Femur (tissue), 1 donor: ENCODE data around the gene MAD1L1.
A peak's percentile ranks its signal among the peaks of the same experiment; 100 is the strongest.

ENCODE experiments used
- DNase-seq: peaks from one replicate; pipeline ENCODE4 v3.0.0-alpha.2; 2017

The MAD1L1 gene

DNA sequence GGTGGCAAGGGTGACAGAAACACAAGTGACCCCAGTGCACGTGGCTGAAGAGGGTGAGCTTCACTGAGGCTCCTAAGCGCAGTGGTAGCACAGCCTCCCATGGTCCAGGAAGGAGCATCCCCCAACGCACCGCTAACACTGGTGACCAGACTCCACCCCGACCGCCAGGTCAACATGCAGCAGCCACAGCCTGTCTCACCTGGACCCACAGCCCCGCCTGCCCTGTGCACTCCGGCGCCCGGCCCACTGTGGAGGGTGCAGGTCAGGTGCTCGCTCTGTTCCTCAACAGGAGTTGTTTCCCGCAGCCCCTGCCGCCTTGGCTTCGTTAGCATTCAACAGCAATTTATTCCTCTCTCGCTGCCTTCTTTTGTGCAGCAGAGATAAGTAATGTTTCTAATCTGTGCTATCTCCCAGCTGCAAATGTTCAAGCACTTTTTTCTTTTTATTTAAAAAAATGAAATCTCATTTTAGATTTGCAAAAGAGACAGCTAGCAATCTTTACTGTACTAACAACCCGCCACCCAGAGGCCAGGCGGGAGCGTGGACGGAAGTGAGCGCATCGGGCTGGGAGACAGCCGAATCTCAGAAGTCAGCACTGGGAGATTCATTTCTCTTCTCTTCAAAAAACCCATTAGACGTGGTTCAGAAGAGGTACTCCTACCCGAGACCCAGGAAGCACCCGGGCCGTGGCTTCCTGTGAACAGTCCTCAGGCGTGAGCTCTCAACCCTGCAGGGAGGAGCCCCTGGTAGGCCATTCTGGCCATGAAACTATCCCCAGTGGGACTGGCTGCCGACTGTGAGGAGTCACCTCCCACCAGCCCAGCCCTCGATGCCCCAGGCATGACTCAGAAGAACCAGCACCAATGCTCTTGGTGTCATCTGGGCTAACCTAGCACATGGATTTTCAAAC lies 133.4 kb downstream of the MAD1L1 start:
- DNase-seq: no peak

DNA sequence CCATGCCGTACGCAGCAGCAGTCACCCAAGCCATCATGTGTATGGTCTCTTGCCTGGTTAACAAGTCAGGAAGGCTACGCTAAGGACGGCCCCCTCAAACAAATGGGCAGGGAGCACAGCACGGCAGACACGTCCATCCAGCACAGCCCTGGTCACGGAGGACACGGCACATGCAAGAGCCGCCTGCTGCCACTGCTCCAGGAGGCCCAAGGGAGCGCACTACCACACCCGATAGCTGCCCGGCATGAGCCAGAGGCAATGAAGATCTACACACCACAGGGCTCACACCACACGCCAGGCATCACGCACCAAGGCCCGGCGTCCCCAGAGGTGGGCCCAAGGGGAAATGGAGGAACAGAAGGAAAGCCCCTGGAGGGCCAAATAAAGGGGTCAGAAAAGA lies 134.2 kb downstream of the MAD1L1 start:
- no peak for DNase-seq

DNA sequence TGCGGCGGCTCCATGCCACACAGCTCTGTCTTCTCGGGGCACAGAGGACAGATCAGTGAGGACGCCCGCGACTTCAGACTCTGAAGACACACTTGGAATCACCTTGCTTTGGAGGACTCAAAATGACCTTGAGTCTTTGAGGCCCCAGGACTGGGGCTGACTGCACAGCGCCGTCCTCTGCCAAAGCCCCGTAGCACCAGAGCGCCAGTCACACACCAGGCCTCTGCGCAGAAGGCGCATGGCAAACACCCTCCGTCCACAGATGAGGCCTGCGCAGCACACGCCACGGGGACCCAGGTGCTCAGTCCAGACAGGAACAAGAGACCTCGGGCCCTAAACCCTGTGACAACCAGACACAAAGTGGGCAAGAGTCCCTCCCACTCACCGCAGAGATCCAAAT lies 134.7 kb downstream of the MAD1L1 start:
- DNase-seq: no peak

DNA sequence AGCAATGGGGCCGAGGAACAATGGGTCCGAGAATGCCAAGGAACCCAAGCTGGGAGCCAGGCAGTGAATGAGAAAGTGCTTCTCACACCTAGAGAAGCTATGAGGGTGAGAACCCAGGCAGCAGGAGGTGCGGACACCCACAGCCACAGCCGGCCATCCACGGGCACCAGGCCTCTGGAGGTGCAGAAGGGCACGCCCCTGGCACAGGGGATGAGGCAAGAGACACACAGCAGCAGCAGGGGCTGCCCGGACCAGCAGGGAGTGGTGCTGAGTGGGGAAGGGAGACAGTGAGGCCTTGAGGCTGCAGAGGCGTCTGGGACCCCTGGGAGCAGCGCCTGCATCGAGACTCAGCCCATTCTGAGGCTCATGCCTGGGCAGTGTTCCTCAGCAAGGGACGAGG lies 135.3 kb downstream of the MAD1L1 start:
- DNase-seq: no peak

DNA sequence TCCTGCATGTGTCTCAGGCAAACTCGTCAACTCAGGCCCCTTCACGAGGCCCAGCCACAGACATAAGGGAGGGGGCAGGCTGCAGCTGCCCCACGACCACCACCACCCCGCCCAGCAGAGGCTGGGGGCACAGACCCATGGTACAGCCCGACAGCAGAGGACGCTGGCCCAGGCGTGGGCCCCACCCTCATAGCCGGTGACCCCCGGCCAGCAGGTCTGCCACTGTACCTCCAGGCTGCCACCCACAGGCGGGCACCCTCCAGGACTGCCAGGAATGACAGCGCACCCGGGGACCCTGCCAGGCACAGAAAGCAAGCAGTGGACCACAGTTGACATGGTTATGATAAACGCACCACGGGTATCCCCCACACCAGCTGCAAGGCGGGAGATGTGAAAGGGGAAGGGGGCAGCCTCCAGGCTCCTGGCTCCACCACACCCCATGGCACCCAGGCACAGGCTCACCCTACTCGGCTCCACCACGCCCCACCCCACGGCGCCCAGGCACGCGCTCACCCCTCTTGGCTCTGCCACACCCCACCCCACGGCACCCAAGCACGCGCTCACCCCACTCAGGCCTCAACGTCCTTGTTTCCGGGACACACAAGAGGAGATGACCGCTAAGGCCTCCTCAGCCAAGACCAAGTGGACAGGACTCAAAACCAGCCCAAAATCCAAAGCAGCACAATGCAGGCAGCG lies 135.9 kb downstream of the MAD1L1 start:
- no peak for DNase-seq

DNA sequence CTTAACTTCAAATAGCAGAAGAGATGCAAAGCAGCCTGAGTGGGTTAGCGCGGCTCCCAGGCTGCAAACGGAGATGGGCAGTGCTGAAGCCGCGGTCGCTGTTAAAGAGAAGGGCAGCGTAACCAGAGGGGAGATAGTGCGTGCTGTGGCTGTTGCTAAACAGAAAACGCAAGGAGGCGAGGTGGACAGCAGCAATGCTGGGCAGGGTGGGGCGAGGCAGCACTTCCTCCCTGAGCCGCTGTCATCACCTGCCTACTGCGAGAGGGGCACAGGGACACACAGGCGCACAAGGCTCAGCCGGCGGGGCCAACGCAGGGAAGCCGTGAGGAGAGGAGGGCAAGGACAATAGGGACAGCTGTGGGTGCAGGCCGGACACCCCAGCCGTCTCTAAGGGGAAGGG lies 137.3 kb downstream of the MAD1L1 start:
- DNase-seq: no peak

DNA sequence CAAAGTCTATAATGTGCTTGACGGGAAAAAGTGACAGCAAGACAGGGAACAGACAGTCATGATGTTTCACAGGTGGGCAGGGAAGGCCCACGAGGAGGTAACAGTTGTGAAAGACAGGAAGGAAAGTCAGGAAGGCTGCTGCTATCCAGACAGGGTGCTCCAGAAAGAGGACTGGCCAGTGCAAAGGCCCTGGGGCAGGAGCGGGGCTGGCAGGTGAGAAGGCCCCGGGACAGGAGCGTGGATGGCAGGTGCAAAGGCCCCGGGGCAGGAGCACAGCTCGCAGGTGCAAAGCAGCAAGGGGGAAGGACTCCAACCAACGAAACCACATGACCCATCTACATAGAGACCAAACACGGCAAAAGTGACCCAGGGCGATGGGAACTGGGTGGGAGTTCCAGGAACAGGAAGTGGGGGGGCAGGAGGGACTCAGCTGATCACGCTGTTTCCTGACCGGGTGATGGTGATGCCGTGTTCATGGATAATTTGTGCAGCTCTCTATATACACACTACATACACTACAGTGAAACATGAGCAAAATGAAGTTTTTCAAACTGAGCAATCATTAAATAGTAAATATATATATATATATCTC lies 138.2 kb downstream of the MAD1L1 start:
- DNase-seq: no peak

DNA sequence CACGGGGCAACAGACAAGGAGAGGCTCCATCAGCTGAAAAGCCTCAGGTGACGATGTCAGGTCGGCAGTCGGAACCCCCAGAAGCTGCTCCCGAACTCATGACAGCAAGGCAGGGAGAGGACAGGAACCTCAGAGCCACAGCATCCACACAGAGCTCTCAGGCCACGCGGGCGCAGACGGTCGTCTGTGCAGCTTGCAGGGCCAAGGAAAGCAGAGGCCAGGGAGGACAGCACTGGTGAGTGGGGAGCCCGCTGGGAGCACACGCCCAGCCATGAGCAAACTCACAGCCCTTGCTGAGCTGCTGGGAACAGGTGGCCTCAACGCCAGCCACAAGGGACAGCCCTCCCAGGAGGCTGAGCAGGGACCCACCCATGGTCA lies 138.9 kb downstream of the MAD1L1 start:
- DNase-seq: no peak

DNA sequence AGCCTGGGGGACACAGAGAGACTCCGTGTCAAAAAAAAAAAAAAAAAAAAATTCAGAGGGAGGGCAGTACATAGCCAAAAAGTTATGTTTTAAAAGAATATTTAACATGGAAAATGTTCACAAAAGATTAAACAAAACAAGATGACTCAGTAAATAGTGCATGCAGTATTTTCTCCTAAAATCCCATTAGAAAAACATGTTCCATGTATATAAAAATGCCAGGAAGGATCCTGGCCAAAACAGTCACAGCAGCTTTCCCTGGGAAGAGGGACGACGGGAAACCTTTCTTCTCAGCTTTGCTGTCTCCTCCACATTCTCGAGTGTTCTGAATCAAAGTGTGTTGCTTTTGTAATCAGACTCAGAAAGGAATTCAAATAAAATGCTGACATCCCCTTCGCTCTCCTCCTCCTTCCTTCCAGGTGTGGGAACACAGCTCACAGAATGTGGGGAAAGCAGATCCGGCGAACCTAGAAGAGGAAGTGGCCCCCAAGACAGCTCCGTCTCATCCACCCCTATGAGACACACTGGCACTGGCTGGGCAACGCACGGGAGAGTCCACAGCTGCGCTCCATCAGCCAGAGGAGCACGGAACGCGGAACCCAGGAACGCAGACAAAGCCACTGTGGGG lies 139.4 kb downstream of the MAD1L1 start:
- DNase-seq: no peak

DNA sequence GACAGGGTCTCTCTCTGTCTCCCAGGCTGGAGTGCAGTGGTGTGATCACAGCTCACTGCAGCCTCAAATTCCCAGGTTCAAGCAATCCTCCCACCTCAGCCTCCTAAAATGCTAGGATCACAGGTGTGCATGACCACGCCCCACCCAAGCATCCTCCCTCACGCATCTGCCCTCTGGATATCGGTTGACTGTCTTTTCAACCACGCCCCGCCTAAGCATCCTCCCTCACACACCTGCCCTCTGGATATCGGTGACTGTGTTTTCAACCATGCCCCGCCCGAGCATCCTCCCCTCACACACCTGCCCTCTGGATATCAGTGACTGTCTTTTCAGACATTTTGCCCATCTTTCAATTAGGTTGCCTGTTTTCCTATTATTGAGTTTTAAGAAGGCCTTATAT lies 140.5 kb downstream of the MAD1L1 start:
- no peak for DNase-seq

DNA sequence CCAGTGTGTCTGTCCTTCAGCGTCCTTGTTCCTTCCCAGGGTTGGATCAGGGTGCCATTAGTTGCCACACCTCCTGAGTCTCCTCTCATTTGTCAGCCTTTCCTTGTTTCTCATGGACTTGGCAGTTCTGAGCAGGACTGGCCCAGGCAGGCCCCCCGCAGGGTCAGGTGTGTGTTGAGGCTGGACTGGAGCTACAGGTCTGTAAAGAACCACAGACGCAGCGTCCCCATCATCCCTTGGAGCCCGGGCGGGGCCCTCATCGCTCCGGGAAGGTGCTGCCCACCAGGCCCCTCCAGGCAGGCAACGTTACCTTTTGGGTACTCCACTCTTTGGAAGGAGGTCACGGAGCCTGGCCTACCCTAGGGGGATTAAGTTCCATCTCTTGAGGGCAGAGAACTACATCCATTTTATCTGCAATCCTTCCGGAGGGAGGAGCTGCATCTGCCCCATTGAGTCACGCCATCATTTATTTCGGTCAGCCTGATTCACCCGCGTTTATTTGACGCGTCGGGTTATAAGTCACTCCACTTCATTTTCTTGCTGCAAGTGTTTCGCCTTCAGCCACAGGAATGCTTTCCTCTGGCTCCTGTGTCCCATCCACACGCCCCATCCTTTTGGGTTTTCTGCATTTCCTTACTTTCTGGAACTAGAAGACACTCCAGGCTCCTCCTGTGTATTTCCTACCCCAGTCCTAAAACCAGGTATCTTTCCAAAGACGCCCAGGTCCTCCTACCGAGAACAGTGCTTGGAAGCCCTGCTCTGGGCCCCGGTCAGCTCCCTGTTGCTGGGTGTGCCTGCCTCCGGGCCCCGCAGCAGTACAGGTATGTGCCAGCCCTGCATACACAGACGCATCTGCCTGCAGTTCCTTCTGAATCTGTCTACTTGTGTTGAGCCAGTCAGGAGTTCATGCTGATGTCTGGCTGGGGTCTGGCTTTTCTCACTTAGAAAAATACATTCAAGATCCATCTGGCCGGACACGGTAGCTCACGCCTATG lies 141.9 kb downstream of the MAD1L1 start:
- DNase-seq: no peak

DNA sequence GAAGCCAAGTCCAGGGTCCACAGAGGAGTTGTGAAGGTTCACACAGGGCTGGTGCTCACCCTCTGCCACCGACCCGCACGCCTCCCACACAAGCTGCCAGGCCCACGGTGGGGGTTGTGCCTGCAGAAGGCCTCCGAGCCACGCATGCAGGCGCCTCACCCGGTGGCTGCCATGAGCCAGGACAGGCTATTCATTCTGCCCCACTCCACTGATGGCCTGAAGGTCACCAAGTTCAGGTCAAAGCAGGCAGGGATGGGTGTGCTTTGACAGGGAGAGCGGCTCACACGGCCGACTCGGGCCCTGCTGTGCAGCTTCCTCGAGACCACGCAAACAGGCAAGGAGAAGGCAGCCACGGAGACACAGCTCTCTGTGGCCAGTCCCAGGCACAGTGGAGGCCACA lies 143.9 kb downstream of the MAD1L1 start:
- no peak for DNase-seq

DNA sequence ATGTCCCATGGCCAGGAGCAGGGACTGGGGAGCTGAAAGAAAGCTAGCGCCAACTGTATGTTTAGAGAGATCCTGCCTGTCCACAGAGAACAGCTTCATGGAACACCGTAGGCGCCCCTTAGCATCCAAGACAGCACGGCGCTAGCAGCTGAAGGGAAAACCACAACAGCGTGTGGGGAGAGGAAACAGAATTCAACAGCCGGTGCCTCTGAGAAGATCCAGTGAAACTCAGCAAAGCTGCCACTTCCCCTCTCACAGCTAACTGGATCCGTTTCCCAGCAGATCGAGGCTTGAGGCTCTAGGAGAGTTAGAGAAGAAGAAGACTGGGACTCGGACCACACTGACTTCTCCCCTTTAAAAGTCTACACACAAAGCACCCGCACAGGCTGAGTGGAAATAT lies 145.0 kb downstream of the MAD1L1 start:
- no peak for DNase-seq

DNA sequence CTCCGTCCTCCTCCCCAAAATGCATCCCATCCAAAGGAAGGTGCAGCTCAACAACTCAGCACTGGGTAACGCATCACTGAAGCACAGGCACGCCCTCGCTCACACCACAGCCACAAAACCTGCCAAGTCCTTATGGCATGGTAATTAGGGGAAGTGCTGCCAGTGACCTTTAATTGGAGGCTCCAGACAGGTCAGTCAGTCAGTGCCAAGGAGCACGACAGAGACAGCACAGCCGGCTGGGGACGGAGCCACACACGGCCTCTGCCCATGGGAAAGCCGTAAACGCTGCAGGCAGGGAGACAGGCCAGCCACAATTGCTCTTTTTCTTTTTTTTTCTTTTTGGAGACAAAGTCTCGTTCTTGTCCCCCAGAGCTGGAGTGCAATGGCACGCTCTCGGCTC lies 146.5 kb downstream of the MAD1L1 start:
- no peak for DNase-seq

DNA sequence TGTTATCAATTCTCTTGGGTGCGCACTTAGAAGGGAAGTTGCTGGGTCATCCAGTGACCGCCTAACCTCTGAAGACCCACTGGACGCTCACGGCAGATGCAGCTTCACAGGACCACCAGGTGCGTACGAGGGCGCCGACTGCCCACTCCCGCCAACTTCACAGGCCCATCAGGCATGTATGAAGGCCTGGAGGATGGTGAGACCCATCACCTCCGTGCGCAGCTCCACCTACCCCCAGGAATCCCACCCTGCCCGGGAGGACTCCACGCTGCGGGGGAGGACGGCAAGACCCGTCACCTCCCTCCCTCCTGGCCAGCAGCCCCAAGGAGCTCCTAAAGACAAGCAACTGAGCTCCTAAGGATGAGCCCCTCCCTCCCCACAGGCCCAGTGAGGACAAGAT lies 146.9 kb downstream of the MAD1L1 start:
- no peak for DNase-seq

DNA sequence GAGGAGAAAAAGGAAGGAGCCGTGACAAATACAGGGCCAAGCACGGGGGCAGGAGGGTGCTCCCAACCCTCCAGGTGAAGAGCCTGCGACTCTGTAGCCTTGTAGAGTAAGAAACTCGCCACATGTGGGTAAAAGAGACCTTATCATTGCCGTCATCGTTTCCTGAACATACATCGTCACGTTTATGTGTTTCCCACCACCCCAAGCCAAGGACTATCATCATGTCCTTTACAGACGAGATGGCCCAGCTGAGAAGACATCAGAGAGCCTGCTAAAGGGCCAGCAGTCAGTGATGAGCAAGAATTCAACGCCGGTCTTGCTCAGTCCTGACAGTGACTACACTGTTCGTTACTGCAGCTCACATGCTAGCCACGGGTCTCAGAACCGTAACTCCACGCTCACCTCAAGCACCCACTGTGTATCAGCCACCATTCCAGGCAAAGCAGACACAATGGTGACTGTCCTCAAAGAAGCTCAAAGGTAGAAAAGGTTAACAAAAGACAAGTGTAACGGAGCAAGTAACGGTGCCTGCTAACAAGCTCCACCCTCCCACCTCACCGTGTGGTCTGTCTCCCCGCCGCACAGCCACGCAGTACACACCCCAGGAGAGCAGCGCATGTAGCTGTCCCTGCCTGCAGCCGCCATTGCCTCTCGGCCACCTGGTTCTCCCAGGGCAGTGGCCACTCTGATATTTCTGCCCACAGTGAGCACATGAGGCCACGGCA lies 147.8 kb downstream of the MAD1L1 start:
- DNase-seq: no peak

DNA sequence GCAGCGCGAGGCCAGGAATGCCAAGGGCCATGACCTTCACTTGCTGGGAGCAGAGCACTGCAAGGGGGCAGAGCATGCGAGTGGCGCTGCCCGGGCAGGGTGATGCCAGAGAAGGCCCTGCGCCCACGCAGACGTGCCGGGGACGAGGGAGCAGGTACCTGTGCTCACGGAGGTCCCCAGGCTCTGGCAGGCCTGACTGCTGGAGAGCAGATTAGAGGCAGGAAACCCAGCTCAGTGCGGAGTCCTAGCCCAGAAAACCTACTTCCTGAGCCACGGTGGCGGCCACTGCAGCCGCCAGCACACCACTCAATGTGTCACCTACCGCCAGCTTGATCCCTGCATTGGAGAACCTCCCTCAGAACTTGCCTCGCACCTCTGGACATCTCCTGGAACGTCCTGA lies 148.4 kb downstream of the MAD1L1 start:
- DNase-seq: no peak

DNA sequence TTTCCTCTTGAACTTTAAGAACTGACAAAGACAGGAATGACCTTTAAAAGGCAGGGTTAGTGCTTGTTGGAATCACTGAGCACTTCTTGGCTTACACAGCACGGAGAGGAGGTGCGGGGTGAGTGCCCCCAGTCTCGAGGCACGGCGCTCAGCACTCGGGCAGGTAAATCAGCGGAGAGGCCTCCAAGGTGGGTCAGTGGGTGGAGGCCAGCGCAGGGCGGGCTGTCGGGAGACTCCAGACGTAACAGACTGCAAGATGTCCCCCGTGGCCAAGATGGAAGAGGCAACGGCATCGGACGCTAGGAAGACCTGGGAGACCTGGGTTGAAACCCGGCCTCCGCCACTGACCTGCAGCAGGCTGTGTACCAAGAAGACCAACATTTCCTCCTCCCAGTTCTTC lies 149.4 kb downstream of the MAD1L1 start:
- DNase-seq: no peak

DNA sequence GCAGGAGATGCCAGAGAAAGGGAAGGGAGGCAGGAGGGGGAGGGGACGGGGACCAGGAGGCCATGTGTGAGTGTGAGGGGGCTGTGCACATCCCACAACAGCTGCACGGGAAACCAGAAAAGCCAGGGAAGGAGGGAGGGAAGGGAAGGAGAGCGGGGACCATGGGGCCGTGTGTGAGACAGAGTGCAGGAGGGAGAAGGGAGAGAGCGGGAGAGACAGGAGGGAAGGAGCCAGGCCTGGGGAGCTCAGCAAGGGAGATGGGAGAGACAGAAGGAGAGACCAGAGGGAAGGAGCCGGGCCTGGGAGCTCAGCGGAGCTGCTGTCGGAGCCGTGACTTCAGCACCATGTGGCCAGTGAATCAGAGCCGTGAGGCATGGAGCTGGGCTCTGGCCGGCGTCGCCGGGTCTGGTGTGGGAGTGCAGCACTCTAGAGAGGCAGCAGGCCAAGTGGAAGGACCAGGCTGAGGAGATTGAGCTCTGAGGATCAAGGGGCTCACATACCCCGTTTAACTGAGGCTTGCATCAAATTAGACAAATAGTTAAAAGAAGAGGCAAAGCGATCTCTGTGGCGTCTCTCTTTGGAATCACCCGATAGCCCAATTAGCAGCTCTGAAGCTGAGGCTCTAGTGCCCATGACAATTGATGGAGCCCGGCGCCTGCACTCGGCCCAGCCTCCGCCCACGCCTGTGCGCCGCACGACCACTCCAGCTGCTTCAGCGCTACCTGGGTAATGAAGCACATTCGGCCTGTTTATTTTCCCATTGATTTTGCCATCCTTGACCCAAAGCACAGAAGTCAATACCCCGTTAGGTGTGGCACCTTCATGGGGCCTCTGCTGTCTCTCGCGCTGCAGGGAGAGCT lies 150.4 kb downstream of the MAD1L1 start:
- peak; percentile 65 for DNase-seq

DNA sequence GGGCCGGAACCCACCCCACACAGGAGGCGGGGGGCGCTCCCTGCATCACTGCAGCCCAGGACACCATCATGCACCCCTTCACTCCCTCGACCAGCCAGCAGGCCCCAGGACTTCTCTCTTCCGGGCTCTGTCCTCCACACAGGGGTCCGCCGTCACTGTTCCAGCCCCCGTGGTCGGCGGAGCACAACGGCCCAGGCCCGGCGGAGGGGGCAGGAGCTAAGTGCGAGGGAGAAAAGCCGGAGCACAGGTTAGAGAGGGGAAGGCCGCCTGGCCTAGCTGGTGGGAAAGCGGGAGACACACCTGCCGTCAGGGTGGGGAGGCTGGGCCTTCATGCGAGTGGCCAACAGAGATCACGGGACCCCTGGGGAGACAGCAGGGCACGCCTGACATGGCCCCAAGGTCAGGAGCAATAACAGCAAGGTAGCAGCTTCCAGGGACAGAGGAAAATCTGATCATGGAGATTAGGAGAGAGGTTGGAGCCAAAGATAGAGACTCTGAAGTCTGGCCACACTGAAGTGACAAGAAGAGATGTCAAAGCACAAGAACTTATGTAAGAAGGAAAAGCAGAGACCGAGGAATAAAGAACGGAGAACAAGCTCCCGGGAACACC lies 151.1 kb downstream of the MAD1L1 start:
- no peak for DNase-seq
